NCI-H774 (cell line): ENCODE data around the gene XRCC3.
A peak's percentile ranks its signal among the peaks of the same experiment; 100 is the strongest.

Source experiments
- DNase-seq: peaks from one replicate; lab custom pipeline; 2025; lab: John Stamatoyannopoulos, UW

The XRCC3 gene

DNA sequence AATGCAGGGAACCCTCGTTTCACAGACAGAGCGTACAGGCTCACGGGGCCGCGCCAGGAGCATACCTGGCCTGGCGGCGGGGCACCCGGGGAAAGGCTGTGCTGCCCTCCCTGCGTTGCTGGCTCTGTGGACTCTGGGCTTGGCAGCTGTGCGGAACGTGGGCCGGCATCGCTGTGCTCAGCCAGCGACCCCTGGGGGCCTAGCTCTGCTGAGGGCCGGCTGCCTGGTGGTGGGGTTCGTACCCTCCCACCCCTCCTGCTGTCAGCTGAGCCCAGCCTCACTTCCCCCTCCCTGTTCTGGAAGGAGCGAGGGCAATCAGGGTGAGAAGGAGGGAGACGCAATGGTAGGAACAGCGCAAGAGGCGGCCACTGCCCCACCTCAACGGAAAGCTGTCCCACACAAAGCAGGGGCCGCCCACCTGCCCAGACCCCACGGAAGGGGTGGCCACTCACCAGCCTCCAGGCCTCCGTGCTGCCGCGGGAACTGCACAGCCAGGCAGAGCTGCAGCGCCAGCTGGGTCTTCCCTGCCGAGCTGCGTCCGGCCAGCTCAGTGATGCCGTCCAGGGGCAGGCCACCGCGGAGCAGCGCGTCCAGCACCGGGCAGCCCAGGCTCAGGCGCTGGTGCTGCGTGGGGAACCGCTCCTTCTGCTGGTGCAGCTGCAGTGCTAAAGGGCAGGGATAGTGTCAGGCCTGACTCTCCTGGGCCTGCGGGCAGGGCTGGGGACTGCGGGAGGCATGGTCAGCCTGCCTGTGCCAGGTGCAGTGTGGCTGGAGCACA lies 8.5 kb downstream of the XRCC3 start:
- DNase-seq = no peak

DNA sequence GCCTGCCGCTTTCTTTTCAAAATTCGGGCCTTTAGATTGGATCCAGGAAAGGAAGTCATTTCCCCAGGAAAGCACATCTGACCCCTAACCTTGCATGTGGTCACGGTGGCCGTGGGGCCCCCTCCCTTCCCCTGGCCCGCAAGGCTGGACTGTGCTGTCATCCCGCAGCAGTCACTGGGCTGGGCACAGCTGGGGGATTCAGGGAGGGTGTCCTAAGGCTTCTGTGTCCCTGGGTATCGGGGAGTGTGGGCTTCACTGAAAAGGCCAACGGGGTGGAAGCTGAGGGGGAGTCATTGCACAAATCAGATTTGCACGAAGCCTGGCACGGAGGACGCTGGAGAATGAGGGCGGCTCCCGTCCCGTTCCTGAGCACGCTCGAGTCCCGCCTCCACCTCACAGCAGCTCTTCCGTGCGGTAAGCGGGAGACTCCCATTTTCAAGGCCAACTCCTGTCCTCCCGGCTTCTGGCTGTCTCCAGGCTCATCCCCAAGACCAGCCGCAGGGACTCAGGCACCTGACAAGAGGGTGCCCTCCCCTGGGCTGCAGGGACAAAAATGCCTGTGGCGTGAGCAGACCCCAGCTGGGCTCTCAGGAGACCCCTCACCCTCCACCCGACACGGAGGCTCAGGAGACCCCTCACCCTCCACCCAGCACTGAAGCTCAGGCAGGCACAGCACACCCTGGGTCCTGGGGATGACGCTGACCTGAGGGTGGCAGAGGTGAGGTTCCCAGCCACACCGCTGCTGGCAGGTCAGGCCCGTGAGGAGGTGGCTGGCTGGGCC lies 9.6 kb downstream of the XRCC3 start:
- DNase-seq = no peak

DNA sequence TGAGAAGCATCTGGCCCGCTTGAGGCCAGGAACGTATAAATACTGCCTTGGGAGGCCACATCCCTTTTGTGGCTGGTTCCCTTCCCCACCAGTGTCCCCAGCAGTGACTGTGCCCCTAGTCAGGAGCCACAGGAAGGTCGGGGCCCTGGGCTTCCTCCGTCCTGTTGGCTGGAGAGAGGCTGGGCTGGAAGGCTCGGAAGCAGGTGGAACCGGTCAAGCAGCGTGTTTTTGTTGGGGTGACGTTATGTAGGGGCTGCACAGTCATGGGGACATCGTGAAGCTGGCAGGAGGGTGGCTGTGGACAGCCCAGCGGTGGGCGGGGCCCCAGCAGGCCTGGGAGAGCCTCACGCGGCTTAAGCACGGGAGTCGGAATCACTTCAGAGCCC lies 10.1 kb downstream of the XRCC3 start:
- DNase-seq = no peak

DNA sequence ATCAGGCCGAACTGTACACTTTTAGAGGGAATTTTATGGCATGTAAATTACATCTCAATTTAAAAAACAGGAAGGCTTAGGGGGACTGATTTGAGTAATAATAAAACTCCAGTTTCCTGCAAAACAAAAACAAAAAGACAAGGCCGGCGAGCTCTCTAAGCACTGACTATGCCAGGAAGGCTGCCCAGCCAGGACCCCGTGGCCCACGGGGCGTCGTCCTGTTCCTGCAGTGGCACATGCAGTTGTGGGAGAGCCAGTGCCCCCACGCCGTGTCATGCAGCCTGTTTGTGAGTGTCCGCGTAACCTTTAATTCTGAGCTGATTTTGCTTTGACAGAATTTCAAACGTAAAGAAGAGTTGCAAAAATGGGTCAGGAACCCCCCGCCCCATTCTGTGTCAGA lies 10.5 kb downstream of the XRCC3 start:
- no peak for DNase-seq

DNA sequence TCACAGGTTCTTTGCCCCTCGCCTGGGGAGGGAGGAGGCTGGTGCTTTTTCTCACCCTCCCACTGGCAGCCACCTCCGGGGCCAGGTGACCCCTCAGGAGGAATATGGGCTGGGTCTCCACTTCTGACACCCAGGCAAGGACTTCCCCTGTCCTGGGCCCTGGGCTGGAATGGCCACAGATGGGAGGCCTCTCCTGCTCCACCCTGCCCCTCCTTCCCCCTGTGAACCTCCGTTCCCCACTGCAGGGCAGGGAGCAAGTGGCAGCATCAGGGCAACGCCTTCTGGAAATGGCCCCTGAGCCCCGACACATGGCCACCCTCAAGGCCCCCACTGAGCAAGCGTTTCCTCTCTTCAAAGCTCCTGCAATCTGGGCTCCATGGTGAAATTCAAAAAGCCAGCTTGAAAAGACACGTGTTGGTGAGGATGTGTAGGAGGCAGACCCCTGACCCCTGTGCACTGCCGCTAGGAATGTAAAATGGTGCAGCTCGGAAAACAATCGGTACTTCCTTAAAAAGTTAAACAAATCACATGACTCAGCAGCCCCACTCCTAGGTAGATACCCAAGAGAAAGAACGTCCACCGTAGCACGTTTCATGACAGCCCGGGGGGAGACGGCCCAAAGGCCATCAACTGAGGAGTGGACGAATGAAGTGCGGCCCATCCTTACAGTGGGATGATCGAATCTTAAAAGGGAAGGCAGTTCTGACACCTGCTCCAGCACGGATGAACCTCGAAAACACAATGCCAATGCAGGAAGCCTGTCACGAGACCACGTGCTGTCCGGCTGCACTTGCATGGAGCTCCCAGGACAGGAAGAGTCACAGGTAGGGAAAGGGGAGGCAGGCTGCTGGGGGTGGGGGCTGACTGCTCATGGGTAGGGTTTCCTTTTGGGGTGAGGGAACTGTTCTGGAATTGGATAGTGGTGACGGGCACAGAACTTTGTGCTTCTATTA lies 11.5 kb downstream of the XRCC3 start:
- DNase-seq = no peak

DNA sequence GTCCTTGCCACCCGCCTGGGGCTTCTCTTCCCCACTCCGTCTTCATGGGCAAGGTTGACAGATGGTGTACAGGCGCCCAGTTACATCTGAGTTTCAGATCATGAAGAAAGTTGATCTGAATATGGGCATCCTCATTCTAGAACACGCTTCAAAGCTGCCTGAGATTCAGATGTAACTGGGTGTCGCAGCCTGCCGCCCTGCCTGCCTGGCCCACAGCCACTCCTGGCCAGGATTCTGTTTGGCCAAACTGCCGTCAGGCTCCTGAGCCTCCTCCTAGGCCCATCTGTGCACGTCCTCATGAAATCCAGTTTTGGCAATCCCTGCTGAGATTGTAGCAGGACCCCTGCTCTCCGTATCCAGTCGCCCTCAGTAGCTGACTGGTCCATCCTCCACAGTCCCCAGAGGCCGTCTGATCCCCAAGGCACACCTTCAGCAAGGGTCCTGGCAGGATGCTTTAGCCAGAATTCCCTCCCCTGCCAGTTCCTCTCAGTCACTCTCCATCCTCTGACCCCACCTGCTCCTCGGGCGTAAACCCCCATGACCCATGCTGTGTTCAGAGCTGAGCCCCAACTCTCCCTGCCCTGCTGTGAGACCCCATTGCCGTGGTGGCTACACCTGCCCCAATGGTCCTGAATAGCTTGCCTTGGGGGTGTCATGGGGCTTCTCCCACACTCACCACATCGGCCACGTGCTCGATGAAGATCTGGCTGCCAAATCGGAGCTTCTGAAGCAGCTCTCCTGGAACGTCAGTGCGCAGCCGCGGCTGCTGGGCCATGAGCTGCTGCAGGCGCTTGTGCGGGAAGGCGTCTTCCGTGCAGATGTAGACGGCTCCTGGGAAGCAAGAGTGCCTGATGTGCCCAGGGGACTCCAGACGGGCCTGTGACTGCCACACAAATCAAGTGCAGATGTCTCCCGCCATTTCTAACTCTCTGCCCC lies 12.5 kb downstream of the XRCC3 start:
- no peak for DNase-seq

DNA sequence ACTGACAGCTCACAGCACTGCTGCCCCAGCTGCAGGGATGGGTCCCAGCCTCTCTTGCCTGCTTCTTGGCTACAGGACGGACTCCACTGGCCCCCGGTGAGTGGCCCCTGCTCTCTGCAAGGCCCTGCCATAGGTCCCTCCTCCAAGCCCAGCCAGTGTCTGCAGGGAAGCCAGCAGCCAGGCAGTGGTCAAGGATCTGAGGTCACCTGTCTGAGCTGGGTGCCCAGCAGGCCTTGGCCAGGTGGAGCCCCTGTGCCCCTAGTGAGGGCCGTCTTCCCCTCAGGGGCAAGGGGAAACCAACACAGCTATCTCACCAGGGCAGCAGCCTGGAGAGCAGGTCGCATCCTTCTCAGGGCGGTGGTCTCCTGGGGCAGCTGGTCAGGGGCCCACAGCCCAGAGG lies 13.2 kb downstream of the XRCC3 start:
- DNase-seq = no peak

DNA sequence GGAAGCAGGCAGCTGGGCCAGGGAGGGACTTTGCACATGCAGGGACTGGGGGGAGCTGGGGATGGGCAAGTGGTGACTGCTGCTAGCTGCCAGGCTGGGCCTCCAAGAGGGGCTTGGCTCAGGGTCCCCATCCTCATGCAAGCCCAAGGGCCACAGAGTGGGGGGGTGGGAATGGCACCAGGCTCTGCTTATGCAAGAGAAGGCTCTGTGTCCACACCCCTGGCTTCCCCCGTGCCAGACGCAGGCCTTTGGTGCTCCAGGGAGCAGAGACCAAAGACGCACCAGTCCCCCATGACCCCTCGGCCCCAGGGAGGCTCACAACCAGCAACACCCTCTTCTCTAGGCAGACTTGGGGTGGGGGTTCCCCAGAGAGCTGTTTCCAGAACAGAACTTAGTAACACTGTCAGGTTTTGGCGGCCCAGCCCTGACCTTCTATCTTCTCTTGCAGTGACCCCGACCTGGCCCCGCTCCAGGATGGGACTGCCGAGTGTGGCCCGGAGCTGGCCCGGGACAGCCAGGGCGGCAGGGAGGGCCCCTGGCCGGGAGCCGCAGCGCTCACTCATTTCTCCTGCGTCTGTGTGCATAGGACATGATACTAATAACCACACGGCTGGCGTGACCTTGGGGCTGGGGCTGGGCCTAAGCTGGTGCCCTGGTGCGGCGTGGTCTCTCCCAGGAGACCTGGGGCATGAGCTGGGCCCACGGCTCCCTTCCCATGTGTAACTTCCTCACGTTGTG lies 14.3 kb downstream of the XRCC3 start:
- no peak for DNase-seq

DNA sequence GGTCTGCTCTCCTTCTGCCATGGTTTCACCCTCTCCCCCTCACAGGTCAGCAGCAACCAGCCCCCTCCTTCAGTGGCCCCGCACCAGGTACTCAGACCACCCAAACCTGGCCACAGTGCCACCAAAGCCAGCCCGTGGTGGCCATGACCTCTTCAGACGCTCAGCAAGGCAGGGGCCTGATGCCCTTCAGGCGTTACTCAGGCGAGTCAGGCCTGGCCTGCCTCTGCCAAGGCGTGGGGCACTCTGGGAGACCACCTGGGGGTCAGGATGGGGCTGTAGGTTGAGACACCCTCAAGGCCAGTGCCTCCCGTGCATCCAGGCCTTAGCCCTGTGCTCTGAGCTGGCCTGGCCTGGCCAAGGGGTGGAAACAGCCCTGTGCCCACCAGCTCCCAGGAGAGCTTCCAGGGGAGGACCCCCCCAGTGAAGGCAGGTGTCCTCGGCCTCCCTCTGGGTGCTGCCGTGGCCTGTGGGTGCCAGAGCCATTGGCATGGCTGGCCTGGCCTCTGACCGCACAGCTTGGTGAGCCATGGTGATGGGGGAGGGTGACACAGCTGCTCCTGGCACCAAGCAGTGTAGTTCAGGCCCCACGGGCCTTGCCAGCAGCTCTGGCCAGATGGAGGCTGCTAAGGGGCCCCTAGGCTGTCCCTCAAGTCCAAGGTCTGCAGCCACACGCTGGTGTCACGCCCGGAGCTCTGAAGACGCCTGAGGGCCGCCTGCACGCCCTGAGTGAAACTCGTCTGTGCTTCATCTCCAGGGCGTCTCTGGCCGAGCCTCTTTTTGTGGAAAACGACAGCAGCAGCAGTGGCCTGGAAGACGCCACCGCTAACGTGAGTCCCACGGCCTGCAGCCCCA lies 15.1 kb downstream of the XRCC3 start:
- no peak for DNase-seq

DNA sequence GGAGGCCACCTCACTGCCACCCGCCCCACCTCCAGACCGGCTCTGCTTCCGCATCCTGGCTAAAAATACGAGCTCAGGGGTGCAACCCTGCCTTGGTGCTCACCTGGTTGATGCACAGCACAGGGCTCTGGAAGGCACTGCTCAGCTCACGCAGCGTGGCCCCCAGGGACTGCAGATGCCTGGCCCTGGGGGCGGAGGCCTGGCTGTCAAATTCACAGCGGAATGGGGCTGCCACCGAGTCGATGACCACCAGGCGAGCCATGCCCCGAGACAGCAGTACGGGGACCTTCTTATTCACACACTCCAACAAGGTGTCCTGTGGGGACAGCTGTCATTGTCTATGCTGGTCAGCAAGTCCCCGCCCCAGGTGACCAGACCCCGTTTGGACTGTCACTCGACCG lies 16.0 kb downstream of the XRCC3 start:
- no peak for DNase-seq

DNA sequence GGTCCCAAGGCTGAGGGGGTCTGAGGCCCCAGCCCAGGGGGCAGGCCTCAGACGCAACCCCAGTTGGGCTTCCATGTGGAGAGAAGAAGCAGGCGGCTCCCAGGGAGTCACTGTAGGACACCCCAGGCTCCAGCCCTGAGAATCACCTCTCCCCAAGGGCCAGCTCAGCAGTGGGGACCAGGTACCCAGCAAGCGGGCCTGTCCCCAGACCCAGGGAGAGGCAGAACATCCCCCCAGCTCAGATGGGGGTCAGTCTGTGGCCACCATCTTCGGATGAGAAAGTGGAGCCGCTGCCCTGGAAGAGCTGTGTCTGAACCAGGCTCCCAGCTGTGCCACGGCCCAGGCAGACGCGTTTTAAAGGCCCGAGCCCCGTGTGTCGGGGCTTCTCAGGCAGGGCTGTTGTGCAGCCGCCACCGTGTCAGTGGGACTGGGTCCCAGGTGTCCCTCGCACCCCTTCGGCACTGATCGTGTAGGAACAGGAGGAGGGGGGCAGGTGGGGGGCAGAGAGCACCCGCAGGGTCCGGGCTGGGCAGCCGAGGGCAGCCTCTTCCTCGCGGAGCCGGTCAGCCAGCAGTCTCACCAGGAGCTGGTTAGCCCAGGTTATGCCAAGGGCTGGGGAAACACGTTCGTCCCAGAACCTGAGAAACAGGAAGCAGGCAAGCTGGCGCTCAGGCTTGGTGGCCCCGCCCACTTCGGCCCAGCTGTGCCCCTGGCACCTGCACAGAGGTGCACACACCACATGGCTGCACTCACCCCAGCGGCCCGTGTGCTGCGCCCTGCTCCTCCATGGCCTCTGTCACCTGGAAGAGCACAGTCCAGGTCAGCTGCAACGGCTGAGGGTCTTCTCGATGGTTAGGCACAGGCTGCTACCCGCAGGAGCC lies 16.6 kb downstream of the XRCC3 start:
- DNase-seq = peak; percentile 43

DNA sequence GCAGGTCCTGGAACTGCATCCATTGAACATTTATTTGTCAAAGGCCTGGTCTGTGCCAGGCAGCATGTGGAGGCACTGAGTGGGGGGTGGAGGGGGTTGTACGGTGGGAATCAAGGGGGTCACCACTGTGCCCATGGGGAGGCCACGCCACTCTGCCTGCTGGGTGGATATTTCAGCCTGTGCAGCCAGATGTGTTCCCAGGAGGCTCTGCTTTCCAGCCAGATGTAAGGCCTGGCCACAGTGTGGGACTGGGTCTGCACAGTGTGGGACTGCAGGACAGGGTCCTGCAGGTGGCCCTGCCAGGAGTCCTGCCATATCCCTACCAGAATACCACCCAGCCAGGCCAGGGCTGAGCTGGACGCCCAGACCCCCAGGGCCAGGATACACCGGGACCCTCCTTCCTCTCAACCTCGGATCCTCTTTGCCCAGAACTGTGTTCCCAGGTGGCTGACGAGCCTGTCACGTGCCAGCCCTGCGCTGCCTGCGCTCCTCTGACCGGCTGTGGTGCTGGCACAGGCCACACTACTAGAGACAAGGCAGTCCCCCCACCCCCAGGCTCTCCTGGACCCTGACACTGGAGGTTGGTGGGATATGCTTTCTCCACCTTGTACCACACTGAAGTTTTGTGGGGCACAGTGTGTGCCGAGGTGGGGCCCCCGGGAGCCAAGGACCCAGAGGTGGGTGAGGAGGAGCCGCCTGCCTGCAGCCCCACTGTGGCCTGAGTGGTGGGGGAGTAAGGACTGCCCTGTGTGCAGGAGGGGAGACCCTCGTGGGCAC lies 17.5 kb downstream of the XRCC3 start:
- DNase-seq = no peak

DNA sequence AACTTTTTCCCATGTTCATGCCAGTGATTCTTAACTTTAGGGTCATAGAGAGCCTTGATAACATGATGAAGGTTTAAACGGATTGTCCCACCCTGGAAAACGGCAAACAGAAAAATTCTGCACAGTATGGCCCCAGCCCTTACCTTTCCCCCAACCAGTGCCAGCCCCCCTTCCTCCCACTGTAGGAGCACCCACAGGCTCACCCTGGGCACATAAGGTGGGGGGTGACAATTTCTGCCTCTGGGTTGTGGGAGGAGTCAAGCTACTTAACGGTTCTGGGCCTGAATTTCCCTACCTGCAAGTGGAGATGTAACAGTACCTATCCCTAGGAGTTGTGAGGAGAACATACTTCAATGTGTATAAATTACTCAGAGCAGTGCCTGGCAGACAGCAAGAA lies 18.0 kb downstream of the XRCC3 start:
- no peak for DNase-seq

DNA sequence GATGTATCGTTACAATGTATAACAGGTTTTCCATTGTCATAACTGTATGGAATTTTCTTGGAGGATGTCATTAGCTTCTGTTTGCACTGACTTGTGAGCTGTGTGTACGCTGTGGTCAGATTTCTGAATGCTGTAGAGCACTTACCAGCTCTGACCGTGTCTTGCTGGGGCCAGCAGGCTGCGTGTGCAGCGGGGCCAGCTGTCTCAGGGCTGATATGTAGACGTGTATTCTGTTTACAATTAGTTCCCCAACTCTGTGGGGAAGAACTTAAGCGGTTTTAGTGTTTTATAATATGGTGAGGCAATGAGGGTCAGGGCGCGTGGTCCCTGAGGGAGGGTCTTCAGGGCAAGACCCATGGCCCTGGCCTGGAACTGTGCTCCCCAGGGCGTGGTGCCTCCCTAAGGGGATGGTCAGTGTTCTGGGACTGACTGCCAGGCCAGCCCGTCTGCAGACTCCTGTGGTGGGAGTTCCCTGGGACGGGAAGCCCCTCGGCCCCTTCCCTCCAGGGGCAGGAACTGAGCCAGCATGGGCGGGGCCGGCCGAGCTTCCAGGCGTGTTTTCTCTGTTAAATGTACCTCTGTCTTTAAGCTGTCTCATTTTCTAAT lies 18.7 kb downstream of the XRCC3 start:
- no peak for DNase-seq

DNA sequence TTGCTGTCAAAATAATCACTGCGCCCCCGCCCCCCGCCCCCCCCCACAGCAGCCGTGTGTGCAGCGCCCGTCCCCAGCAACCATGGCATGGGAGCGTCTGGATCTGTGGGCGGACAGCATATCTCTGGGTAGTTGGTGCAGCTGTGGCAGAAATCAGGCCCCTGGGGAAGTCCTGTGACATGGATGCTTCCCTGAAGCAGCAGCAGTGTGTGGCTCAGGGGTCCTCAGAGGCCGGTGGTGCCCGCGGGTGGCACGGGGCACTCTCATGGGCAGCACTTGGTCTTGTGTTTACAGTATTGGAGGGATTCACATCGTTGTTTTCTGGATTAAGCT lies 19.2 kb downstream of the XRCC3 start:
- DNase-seq = no peak

DNA sequence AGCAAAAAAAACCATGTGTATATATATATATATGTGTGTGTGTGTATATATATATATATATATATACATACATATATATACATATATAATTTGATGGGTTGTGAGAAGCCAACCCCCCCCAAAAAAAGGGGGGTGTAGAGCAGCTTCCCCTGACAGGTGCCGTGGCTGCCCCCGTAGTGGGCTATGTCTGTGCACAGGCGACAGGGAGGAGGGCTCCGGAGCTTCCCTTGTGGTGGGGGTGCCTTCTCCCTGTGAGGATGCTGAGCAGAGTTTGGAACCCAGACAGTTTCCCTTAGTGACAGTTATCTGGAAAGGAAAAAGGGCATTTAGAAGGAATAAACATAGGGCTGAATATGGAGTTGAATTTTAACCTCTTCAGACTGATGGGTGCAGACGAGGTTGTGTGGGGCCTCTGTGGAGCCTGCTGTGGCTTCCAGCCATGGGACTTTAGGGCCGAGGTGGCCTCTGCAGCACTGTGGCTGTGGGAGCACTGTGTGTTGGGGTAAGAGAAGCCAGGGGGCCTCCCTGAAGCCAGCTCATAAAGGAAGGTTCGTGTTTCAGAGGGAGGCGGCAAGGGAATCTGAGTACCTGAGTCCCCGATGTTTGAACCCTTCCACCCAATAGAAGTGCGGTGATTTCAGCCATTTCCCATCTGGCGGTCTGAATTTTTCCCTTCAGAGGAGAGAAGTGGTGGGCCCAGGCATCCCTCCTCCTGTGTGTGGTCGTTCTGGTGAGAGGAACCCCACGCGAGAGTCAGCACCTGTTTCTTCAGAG lies 19.8 kb downstream of the XRCC3 start:
- no peak for DNase-seq

DNA sequence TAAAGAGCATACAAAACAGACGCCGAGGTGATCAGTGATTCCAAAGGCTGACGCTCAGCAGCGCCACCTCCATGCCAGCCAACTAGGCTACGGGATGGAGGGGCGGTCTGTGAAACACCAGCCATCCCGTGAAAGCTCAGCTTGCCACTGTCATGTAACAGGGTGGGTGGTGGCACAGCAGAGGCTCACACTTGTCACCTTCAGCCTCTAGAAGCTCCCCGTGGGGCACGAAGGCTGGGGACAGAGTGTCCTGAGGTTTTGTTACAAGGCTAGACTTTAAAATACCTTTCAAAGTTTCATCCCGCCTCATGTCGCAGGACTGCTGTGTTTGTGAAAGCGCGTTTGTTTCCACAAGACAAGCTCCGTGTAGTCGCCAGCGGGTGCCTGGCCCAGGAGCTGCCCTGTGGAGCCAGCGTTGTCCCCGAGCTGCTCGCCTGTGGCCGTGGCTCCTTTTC lies 20.7 kb downstream of the XRCC3 start:
- DNase-seq = no peak
